Stimulated activated CD8-positive, alpha-beta memory T cell treated with anti-CD3 and anti-CD28 coated beads, Interleukin-4, amount 100 ng/mL, for 1 hour (primary cell): ENCODE data around the gene ALDH3B1.

Experiments
- DNase-seq, 2 donors: peaks; one replicate each; pipeline ENCODE4 v3.0.0-alpha.2; 2020; ENCODE audit warnings: low read depth in 2 of 2, low spot score in 1 of 2

ALDH3B1 gene

GRCh38 chr11:68013611-68014156, 3.6 kb downstream of the ALDH3B1 start:
- no peak for DNase-seq

DNA sequence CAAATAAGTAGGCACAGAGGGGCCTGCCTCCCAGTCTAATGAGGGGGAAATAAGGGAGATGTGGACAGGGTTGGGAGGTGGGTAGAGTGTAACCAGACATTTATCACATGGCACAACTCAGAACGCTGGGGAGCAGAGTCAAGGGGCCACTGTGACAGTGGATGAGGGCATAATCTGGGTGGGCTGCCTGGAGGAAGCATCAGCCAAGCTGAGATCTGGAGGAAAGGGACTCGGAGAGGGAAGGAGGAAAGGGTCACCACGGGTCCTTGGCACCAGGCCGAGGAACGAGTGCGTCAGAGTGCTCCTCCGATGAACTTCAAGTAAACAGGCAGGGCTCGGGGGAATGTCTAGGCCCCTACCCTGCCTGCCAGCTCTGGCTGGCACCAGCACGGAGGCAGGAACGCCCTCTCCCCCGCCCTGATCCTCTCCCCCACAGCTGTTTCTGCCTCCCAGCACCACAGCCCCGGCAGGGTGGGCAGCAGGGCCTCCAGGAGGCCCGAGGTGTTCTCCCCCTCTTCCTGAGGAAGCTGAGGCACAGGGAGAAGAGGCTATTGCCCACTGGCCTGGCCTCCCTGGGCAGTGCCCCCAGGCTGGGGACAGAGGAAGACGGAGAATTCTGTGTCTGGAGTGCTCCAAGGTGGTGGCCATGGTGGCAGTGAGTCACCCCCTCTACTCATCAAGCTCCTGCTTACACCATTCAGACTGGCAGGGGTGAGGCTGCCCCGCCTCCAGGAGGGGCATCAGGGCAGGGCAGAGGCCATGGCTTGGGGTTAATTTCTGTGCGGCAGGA, 4.2 kb downstream of the ALDH3B1 start:
- no peak for DNase-seq

GRCh38 chr11:68014947-68015447, 4.9 kb downstream of the ALDH3B1 start:
- no peak for DNase-seq

GRCh38 chr11:68015467-68015866, 5.3 kb downstream of the ALDH3B1 start:
- no peak for DNase-seq

- DNase-seq = no peak
Measured at GRCh38 chr11:68016161-68016903, 6.2 kb downstream of the ALDH3B1 start.

GRCh38 chr11:68016904-68017817, 7.0 kb downstream of the ALDH3B1 start:
- no peak for DNase-seq

GRCh38 chr11:68017980-68018729, 8.0 kb downstream of the ALDH3B1 start:
- DNase-seq = no peak

GRCh38 chr11:68018730-68019190, 8.6 kb downstream of the ALDH3B1 start:
- no peak for DNase-seq

DNA sequence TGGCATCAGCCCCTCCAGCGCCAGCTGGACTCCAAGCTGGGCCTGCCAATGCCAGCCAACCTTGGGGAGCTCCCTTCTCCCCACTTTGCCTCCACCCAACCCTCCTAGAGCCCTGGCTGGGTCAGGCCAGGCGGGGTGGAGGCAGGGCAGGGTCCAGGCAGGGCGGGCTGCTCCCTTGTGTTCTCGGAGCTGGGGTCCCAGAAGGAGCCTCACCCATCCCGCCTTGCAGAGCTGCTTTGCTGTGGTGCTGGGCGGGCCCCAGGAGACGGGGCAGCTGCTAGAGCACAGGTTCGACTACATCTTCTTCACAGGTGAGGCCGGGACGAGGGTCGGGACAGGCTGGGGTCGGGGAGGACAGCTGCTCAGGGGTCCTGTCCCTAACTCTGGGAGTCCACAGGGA, 9.4 kb downstream of the ALDH3B1 start:
- no peak for DNase-seq

DNA sequence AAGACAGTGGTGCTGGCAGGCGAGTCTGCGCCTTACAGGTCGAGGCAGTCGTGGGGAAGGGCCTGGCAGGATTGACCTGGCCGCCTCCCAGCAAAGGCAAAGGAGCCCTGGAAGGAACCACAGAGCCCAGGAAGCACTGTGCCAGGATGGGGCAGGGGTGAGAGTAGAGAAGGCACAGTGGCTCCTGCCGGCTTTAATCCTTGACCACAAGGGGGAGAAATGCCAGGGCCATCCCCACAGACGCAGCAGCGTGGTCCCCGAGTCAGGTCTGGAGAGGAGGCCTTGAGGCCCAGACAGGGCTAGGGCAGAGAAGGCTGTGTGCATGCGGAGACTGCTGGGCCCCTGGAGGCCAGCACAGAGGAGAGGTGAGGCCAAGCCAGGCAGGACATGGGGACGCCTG, 10.4 kb downstream of the ALDH3B1 start:
- DNase-seq = no peak

GRCh38 chr11:68021167-68021787, 11.2 kb downstream of the ALDH3B1 start:
- no peak for DNase-seq

DNA sequence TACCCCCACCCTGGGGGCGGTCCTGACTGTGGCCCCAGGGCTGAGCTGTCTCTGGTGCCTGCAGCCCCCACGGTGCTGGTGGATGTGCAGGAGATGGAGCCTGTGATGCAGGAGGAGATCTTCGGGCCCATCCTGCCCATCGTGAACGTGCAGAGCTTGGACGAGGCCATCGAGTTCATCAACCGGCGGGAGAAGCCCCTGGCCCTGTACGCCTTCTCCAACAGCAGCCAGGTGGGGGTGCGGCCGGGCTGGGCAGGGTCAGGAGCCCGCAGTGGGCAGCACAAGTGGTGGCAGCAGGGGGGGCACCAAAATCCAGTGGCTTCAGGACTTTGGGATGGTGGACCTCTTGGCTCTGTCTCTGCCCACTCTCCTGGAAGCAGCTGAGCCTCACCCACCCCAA, 12.4 kb downstream of the ALDH3B1 start:
- DNase-seq = no peak

- no peak for DNase-seq
Measured at GRCh38 chr11:68024508-68024907, 14.4 kb downstream of the ALDH3B1 start.

- DNase-seq = no peak
Measured at GRCh38 chr11:68025047-68025446, 14.9 kb downstream of the ALDH3B1 start.

DNA sequence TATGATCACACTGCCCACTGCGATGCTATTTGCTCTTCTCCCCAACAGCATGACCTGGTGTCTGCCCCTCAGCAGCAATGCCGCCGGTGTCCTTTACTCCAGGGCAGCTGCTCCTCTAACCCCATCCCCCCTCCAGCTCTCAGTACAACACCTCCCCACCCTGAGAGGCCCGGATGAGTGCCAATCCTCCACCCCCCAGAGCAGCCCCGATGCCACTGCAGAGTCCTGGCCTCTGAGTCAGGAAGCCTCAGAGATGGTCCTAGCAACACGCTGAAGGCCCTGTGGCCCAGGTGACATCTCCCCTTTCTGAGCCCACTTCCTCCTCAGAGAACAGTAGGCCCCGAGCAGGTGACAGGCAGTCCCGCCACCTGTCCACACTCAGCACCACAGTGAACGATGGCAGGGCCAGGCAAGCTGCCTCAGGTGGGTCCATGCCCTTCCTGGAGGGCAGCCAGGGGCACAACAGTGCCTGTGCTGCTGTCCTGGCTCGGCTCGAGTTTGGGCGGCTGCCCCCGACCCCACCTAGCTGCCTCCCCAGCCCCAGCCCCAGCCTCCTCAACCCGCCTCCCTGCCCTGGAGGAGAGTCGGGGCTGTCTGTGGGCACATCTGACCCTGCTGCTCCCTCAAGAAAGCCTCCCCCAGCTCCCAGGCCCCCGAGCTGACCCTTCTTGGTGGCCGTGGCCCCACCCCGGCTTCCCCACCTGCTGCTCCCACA, 16.4 kb downstream of the ALDH3B1 start:
- no peak for DNase-seq

GRCh38 chr11:68027667-68028066, 17.5 kb downstream of the ALDH3B1 start:
- DNase-seq = no peak

DNA sequence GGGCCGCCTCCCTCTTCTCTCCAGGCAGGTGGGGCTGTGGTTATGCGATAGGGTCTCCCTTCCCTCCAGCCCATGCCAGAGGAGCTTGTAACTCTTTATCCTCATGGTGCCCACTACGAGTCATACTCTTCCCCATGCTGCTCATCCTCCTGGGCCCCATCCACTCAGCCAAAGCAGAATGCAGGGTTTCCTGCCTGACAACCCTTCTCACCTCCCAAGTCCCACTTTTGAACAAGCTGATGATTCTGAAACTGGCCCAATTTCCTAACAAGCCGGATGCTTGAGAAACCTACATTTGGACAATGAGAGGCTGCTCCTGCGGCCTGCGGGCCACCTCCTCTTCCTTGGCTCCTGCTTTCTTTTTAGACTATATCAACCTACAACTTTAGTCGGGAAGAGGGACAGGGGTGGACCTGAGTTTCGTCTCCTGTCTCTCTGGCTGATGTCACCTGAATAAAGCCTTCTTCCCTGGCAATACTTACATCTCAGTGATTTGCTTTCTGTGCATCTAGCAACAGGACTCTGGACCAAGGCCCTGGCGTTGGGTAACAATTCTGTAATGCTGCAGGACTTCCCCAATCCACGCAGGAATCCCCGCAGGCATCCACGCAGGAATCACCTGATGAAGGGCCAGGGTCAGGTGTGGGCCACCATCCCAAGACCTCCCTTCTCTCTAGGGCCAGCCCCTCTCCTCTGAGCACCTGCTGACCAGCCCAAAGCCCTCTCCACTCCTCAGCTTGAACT, 18.8 kb downstream of the ALDH3B1 start:
- no peak for DNase-seq
